Loucy (cell line): ENCODE data around the gene GAS5.

Experiments
- H2AFZ ChIP-seq: fragments of 200-600 bp; sonication (generic); 2 replicates; pipeline ENCODE4 v1.6.0; 2016; ENCODE audit warnings: antibody characterized with exemption, mild to moderate bottlenecking, low read length, moderate library complexity
- H3F3A ChIP-seq: fragments of 200-600 bp; 2 replicates; pipeline ENCODE4 v1.6.0; 2016; ENCODE audit warnings: antibody characterized with exemption, low read depth, mild to moderate bottlenecking
- H3K27me3 ChIP-seq: fragments of 200-600 bp; sonication (generic); 2 replicates; pipeline ENCODE4 v1.6.1; 2014; ENCODE audit warnings: low read length, mild to moderate bottlenecking; ENCODE audit not compliant: insufficient read depth, poor library complexity, severe bottlenecking
- H3K36me3 ChIP-seq: fragments of 200-600 bp; sonication (generic); 2 replicates; pipeline ENCODE4 v1.6.1; 2016; ENCODE audit warnings: low read length; ENCODE audit not compliant: insufficient read depth
- H3K4me1 ChIP-seq: fragments of 200-600 bp; sonication (generic); 2 replicates; pipeline ENCODE4 v1.5.1; 2014; ENCODE audit warnings: low read length, mild to moderate bottlenecking; ENCODE audit not compliant: insufficient read depth, poor library complexity, severe bottlenecking
- H3K4me2 ChIP-seq: fragments of 200-600 bp; sonication (generic); 2 replicates; pipeline ENCODE4 v1.6.0; 2014; ENCODE audit warnings: antibody characterized with exemption, low read length, low read depth, mild to moderate bottlenecking; ENCODE audit not compliant: poor library complexity, severe bottlenecking
- H3K4me3 ChIP-seq: fragments of 200-600 bp; sonication (generic); 2 replicates; pipeline ENCODE4 v1.5.1; 2014; ENCODE audit warnings: low read length, mild to moderate bottlenecking, mixed read lengths; ENCODE audit not compliant: poor library complexity, severe bottlenecking
- H3K79me2 ChIP-seq: fragments of 200-600 bp; sonication (generic); 2 replicates; pipeline ENCODE4 v1.6.1; 2014; ENCODE audit warnings: low read length; ENCODE audit not compliant: insufficient read depth
- H3K9ac ChIP-seq: fragments of 200-600 bp; sonication (generic); 2 replicates; pipeline ENCODE4 v1.6.0; 2014; ENCODE audit warnings: mild to moderate bottlenecking, low read depth, low read length, moderate library complexity; ENCODE audit not compliant: poor library complexity, severe bottlenecking
- H3K9me2 ChIP-seq: fragments of 200-600 bp; sonication (generic); replicated peaks from 2 replicates; pipeline ENCODE4 v1.6.1; 2016; ENCODE audit warnings: low read depth, low read length, mixed read lengths
- H3K9me3 ChIP-seq: fragments of 200-600 bp; sonication (generic); 2 replicates; pipeline ENCODE4 v1.6.1; 2014; ENCODE audit warnings: mild to moderate bottlenecking, antibody characterized with exemption, low read length, low read depth; ENCODE audit not compliant: insufficient read depth
- H4K20me1 ChIP-seq: fragments of 200-600 bp; sonication (generic); 2 replicates; pipeline ENCODE4 v1.6.0; 2014; ENCODE audit warnings: antibody characterized with exemption, low read length, mild to moderate bottlenecking; ENCODE audit not compliant: insufficient read depth, poor library complexity, severe bottlenecking
- CTCF ChIP-seq: fragments of 200-600 bp; sonication (generic); conservative IDR thresholded peaks from 2 replicates; pipeline ENCODE4 v1.5.1; 2014; ENCODE audit warnings: mild to moderate bottlenecking, antibody characterized with exemption, low read length
- EZH2phosphoT487 ChIP-seq: fragments of 200-600 bp; IDR thresholded peaks from 2 replicates; pipeline ENCODE4 v1.6.1; 2018; ENCODE audit warnings: antibody characterized with exemption, mild to moderate bottlenecking, moderate library complexity, borderline replicate concordance

The GAS5 gene

GRCh38 chr1:173866413-173867115, 1.2 kb downstream of the GAS5 start:
- Histone ChIP-seq H3K9me3 (no peaks in the 10 kb centered on the region), H3K9ac (peak overlapping the region; percentile 92), H3K36me3 (peaks cover 47% of the 10 kb centered on the region), H3F3A (peaks cover 25% of the 10 kb centered on the region), H3K9me2 (no peaks in the 10 kb centered on the region), H3K4me2 (peak overlapping the region; percentile 92), H3K4me3 (peak overlapping the region; percentile 92), H2AFZ (no peak overlapping the region), H3K79me2 (peaks cover 59% of the 10 kb centered on the region), H4K20me1 (peaks cover 51% of the 10 kb centered on the region), H3K4me1 (peaks cover 59% of the 10 kb centered on the region), H3K27me3 (peaks cover 8% of the 10 kb centered on the region)
- TF ChIP-seq CTCF = no peak

- Histone ChIP-seq H3K9ac (peak overlapping the region; percentile 92), H4K20me1 (peaks cover 51% of the 10 kb centered on the region), H3K9me2 (no peaks in the 10 kb centered on the region), H3K9me3 (no peaks in the 10 kb centered on the region), H3K79me2 (peaks cover 59% of the 10 kb centered on the region), H3K36me3 (peaks cover 47% of the 10 kb centered on the region), H3F3A (peaks cover 19% of the 10 kb centered on the region), H3K4me3 (peak overlapping the region; percentile 92), H2AFZ (no peak overlapping the region), H3K4me2 (peak overlapping the region; percentile 92), H3K27me3 (peaks cover 8% of the 10 kb centered on the region), H3K4me1 (peaks cover 50% of the 10 kb centered on the region)
- TF ChIP-seq CTCF = no peak
- TF ChIP-seq EZH2phosphoT487 = no peak
These were observed 2.2 kb downstream of the GAS5 start for GRCh38 chr1:173865468-173866164.

- Histone ChIP-seq H3K9me3 (no peaks in the 10 kb centered on the region), H3K36me3 (peaks cover 47% of the 10 kb centered on the region), H2AFZ (no peak overlapping the region), H4K20me1 (peaks cover 51% of the 10 kb centered on the region), H3K9ac (peak overlapping the region; percentile 92), H3K79me2 (peaks cover 57% of the 10 kb centered on the region), H3F3A (peaks cover 13% of the 10 kb centered on the region; the same call in 1 of the 2 replicates), H3K27me3 (peaks cover 8% of the 10 kb centered on the region), H3K4me3 (peak overlapping the region; percentile 92), H3K9me2 (no peaks in the 10 kb centered on the region), H3K4me1 (peaks cover 40% of the 10 kb centered on the region), H3K4me2 (peak overlapping the region; percentile 92)
- TF ChIP-seq CTCF (no peak), EZH2phosphoT487 (no peak)
These were observed 3.5 kb downstream of the GAS5 start for GRCh38 chr1:173864179-173864867.
